Muscle of leg (tissue), 11 donors: ENCODE measurements around the gene RABEP2. TPM values are rescaled to one million over a fixed set of nuclear protein-coding genes. Genes with fewer than 3 reads are reported as not detected.

ENCODE experiments used
- DNase-seq: peaks from one replicate; pipeline ENCODE4 v3.0.0; 2013
- H3K27ac ChIP-seq: one replicate; pipeline ENCODE4 v1.5.1; 2013; ENCODE audit warnings: mild to moderate bottlenecking, low read length, control low read depth
- H3K27me3 ChIP-seq: one replicate; pipeline ENCODE4 v1.6.1; 2013; ENCODE audit warnings: low read length; ENCODE audit not compliant: control insufficient read depth, insufficient read depth
- H3K36me3 ChIP-seq: one replicate; pipeline ENCODE4 v1.6.1; 2013; ENCODE audit warnings: low read length; ENCODE audit not compliant: control insufficient read depth, insufficient read depth
- H3K4me1 ChIP-seq: one replicate; pipeline ENCODE4 v1.6.1; 2013; ENCODE audit warnings: low read length; ENCODE audit not compliant: control insufficient read depth, insufficient read depth
- H3K4me3 ChIP-seq: one replicate; pipeline ENCODE4 v1.5.1; 2013; ENCODE audit warnings: low read length, control low read depth
- H3K9me3 ChIP-seq: replicated peaks from 2 replicates; pipeline ENCODE4 v1.6.1; 2013; ENCODE audit warnings: low read depth, low read length; ENCODE audit not compliant: control insufficient read depth
- WGBS: methylation state at CpG from one replicate; pipeline ENCODE4 v1.1.5; 2013; ENCODE audit warnings: missing lambda C conversion rate; ENCODE audit not compliant: insufficient coverage; 5-methylcytosine and 5-hydroxymethylcytosine counted together
- polyA plus RNA-seq, 8 donors: library from polyadenylated mRNA; unstranded; fragments of 120-200 nt; gene quantifications; one replicate each; pipeline versions ENCODE4 v1.2.1 to v1.2.3, GENCODE V29; 2013; ENCODE audit warnings: inconsistent platforms in 1 of 8, low replicate concordance in 1 of 8; ENCODE audit not compliant: insufficient read length in 8 of 8, insufficient read depth in 1 of 8
- total RNA-seq: library from RNA; stranded (reverse); fragments of 120-200 nt; gene quantifications from one replicate; pipeline ENCODE4 v1.2.4, GENCODE V29; 2013

RABEP2 gene
- total and polyA plus RNA-seq, 9 donors: 11.6 to 19.3 (median 15.3) TPM

DNA sequence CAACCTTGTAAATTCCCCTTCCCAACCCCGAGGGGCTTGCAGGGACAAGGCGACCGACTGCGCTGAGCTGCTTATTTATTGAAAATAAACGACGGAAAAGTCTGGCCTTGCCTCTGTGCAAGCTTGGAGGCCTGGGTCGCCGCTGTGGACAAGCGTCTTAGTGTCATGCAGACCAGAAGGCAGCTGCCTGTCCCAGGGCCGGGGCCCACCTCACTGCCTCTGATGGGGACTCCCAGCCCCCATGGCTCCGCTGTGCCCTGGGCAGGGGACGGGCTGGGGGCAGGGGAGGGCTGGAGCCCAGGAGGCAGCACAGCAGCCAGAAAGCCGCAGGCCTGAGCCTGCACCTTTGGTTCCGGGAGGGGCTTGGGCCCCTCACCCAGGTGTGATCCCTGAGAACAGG, 20.7 kb downstream of the RABEP2 start:
- Histone ChIP-seq H3K4me3 (no peak overlapping the region), H3K36me3 (peaks cover 53% of the 10 kb centered on the region), H3K27me3 (no peaks in the 10 kb centered on the region), H3K9me3 (no peaks in the 10 kb centered on the region), H3K4me1 (peaks cover 13% of the 10 kb centered on the region), H3K27ac (no peak overlapping the region)
- 73% methylated on average over 14 of the region's 14 CpGs for WGBS
- DNase-seq: no peak

DNA sequence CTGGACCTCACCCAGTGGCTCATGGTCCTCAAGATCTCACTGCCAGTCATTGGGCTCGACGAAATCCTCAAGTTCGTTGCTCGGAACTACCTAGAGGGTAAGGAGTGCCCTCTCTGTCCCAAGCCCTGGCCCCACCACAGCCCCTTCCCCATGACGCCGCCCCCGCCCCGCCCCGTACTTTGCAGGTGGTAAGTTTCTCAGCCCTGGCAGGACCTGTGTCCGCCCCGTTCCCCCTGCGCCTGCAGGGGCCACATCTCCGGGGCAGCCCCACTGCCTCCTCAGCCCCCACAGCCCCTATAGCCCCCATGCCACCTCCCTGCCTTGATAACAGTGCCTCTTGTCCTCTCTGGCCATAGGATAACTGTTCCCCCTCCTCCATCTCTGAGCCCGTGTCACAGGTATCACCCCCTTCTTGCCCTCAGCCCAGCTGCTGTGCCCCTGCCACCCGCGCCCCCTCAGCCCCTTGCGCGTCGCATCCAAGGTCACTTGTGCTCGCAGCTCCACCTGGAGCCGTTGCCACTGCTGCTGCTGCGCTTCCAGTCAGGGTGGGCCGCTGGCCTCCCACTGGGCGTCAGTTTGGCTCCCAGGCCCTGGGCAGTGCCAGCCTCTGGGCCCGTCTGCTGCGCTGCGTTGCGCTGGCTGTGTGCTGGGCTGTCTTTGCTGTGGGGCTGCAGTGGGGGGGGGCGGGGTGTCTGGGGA, 21.5 kb downstream of the RABEP2 start:
- H3K9me3 ChIP-seq: no peaks in the 10 kb centered on the region
- no peak for DNase-seq
- no peak overlapping the region for H3K27ac ChIP-seq
- 87% methylated on average over 22 of the region's 29 CpGs for WGBS
- no peak overlapping the region for H3K4me3 ChIP-seq
- peaks cover 13% of the 10 kb centered on the region for H3K4me1 ChIP-seq
- H3K27me3 ChIP-seq: no peaks in the 10 kb centered on the region
- H3K36me3 ChIP-seq: peaks cover 60% of the 10 kb centered on the region

DNA sequence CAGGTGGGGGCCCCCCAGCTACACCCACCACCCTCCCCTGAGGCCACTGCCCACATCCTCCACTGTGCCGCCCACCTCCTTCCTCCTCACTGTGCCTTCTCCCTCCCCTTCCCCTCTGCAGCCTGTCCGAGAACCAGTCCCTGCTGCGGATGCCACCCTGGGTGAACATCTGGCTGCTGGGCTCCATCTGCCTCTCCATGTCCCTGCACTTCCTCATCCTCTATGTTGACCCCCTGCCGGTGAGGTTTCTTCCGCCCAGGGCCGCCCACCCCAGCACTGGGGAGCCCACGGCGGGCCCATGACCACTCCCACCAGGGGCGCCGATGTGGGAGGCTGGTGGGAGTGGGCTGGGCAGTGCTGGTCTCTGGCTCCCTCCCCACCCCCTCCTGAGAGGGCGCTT, 22.1 kb downstream of the RABEP2 start:
- Histone ChIP-seq H3K9me3 (no peaks in the 10 kb centered on the region), H3K4me1 (peaks cover 10% of the 10 kb centered on the region), H3K4me3 (no peak overlapping the region), H3K27ac (no peak overlapping the region), H3K27me3 (no peaks in the 10 kb centered on the region), H3K36me3 (peaks cover 61% of the 10 kb centered on the region)
- 68% methylated on average over 3 of the region's 11 CpGs for WGBS
- no peak for DNase-seq

DNA sequence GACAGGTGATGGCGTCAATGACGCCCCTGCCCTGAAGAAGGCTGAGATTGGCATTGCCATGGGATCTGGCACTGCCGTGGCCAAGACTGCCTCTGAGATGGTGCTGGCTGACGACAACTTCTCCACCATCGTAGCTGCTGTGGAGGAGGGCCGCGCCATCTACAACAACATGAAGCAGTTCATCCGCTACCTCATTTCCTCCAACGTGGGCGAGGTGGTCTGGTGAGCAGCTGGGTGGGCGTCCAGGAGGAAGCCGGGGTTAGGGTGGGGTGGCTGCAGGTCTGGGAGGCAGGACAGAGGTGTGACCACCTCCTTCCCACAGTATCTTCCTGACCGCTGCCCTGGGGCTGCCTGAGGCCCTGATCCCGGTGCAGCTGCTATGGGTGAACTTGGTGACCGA, 23.2 kb downstream of the RABEP2 start:
- Histone ChIP-seq H3K4me3 (no peak overlapping the region), H3K27ac (no peak overlapping the region), H3K27me3 (no peaks in the 10 kb centered on the region), H3K9me3 (no peaks in the 10 kb centered on the region), H3K36me3 (peaks cover 69% of the 10 kb centered on the region), H3K4me1 (peaks cover 10% of the 10 kb centered on the region)
- DNase-seq: no peak
- WGBS: 83% methylated on average over 2 of the region's 15 CpGs

DNA sequence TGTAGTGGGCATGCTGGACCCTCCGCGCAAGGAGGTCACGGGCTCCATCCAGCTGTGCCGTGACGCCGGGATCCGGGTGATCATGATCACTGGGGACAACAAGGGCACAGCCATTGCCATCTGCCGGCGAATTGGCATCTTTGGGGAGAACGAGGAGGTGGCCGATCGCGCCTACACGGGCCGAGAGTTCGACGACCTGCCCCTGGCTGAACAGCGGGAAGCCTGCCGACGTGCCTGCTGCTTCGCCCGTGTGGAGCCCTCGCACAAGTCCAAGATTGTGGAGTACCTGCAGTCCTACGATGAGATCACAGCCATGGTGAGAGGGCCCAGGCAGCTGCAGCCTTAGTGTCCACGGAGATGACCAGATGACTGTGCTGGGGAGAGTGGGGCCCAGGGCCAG, 24.4 kb downstream of the RABEP2 start:
- H3K36me3 ChIP-seq: peaks cover 69% of the 10 kb centered on the region
- peaks cover 5% of the 10 kb centered on the region for H3K4me1 ChIP-seq
- no peak overlapping the region for H3K4me3 ChIP-seq
- no peak overlapping the region for H3K27ac ChIP-seq
- 92% methylated on average over 25 of the region's 25 CpGs for WGBS
- no peak for DNase-seq
- H3K9me3 ChIP-seq: no peaks in the 10 kb centered on the region
- no peaks in the 10 kb centered on the region for H3K27me3 ChIP-seq

DNA sequence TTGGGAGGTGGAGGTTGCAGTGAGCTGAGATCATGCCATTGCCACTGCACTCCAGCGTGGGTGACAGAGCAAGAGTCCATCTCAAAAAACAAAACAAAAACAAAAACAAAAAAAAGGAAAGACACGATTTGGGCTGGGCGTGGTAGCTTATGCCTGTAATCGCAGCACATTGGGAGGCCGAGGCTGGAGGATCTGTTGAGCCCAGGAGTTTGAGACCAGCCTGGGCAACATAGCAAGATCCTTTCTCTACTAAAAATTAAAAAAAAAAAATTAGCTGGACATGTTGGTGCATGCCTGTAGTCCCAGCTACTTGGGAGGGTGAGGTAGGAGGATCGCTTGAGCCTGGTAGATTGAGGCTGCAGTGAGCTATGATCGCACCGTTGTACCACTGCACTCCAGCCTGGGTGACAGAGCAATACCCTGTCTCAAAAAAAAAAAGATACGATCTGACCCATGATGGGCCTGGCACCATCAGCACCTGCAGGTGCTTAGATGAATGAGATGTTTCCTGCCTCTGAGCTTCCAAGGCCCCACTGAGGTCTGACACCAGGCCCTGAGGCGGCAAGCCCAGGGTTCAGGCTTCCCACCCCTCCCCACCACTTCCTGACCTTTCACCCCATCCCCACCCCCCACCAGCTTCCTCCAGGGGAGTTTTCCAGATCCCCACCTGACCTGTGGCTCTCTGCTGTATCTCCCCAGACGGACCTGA, 25.0 kb downstream of the RABEP2 start:
- WGBS: 82% methylated on average over 7 of the region's 11 CpGs

DNA sequence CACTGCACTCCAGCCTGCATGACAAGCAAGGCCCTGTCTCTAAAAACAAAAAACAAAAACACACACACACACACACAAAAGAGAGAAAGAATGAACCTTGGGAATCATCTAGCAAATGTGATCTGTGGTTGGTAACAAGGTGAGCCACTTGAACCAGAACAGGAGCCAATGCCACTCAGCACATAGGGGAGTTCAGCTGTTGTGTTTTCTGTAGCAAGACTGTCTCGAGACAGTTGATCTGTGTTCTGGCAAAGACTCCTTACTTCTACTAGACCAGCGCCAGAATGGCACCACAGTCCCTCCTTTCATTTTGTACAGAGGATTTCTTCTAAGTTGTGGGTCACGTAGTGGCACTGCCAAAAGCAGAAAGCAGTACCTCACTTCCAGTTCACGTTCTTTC, 26.1 kb downstream of the RABEP2 start:
- Histone ChIP-seq H3K4me1 (no peaks in the 10 kb centered on the region), H3K36me3 (peaks cover 64% of the 10 kb centered on the region), H3K27ac (no peak overlapping the region), H3K27me3 (no peaks in the 10 kb centered on the region), H3K4me3 (no peak overlapping the region), H3K9me3 (no peaks in the 10 kb centered on the region)
- DNase-seq: no peak
- WGBS: 92% methylated on average over 3 of the region's 4 CpGs

More for the DNA sequence above, 25.0 kb downstream of the RABEP2 start:
- no peak for DNase-seq
- no peaks in the 10 kb centered on the region for H3K4me1 ChIP-seq
- H3K36me3 ChIP-seq: peaks cover 65% of the 10 kb centered on the region
- no peaks in the 10 kb centered on the region for H3K9me3 ChIP-seq
- H3K27me3 ChIP-seq: no peaks in the 10 kb centered on the region
- H3K27ac ChIP-seq: no peak overlapping the region
- no peak overlapping the region for H3K4me3 ChIP-seq

DNA sequence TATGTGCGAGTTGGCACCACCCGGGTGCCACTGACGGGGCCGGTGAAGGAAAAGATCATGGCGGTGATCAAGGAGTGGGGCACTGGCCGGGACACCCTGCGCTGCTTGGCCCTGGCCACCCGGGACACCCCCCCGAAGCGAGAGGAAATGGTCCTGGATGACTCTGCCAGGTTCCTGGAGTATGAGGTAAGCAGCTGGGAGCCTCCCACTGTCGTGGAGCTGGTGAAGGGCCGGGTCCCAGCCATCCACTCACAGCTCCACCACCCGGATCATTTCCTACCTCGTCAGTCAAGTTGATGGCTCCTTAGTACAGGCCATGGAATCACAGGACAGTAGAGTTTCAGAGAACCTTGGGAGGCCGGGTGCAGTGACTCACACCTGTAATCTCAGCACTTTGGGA, 26.8 kb downstream of the RABEP2 start:
- Histone ChIP-seq H3K27ac (no peak overlapping the region), H3K27me3 (no peaks in the 10 kb centered on the region), H3K9me3 (no peaks in the 10 kb centered on the region), H3K4me3 (no peak overlapping the region), H3K4me1 (no peaks in the 10 kb centered on the region), H3K36me3 (peaks cover 62% of the 10 kb centered on the region)
- DNase-seq: no peak
- WGBS: 77% methylated on average over 15 of the region's 15 CpGs

DNA sequence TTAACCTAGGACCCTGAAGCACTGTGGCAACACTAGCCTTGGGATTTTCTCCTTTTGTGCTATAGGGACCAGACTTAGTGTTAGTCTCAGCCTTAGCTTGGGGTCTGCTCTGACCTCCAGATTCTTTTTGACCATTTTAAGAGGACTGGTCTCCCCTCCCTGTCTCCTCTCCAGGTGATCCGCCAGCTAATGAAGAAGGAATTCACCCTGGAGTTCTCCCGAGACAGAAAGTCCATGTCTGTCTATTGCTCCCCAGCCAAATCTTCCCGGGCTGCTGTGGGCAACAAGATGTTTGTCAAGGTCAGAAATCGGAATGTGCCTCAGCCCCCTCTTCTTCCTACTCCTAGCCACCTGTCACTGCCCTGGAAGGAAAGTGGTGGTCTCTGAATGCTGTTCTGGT, 27.2 kb downstream of the RABEP2 start:
- whole genome bisulfite sequencing: 97% methylated on average over 3 of the region's 4 CpGs
- H3K27me3 ChIP-seq: no peaks in the 10 kb centered on the region
- no peak overlapping the region for H3K4me3 ChIP-seq
- DNase-seq: no peak
- H3K4me1 ChIP-seq: no peaks in the 10 kb centered on the region
- no peaks in the 10 kb centered on the region for H3K9me3 ChIP-seq
- H3K27ac ChIP-seq: peak overlapping the region; percentile 35
- H3K36me3 ChIP-seq: peaks cover 57% of the 10 kb centered on the region

DNA sequence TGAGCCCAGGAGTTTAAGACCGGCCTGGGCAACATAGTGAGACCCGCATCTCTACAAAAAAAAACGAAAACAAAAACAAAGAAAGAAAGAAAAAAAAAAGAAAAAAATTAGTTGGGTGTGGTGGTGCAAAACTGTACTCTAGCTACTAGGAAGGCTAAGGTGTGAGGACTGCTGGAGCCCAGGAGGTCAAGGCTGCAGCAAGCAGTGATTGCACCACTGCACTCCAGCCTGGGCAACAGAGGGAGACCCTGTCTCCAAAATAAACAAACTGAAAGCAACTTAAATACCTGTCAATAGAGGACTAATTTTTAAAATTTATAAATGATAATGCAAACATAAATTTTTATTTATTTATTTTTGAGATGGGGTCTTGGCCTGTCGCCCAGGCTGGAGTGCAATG, 29.4 kb downstream of the RABEP2 start:
- no peaks in the 10 kb centered on the region for H3K9me3 ChIP-seq
- H3K27ac ChIP-seq: no peak overlapping the region
- no peaks in the 10 kb centered on the region for H3K27me3 ChIP-seq
- no peak overlapping the region for H3K4me3 ChIP-seq
- 93% methylated on average over 3 of the region's 4 CpGs for WGBS
- no peak for DNase-seq
- H3K4me1 ChIP-seq: no peaks in the 10 kb centered on the region
- H3K36me3 ChIP-seq: peaks cover 39% of the 10 kb centered on the region
